Stimulated activated CD8-positive, alpha-beta memory T cell treated with anti-CD3 and anti-CD28 coated beads, Interleukin-15, amount 100 ng/mL, for 4 hours (primary cell): ENCODE results near the gene DOK4.
A peak's percentile ranks its signal among the peaks of the same experiment; 100 is the strongest.

Experiments used
- DNase-seq, 2 donors: peaks; one replicate each; pipeline ENCODE4 v3.0.0-alpha.2; 2020; ENCODE audit warnings: low read depth in 2 of 2

The DOK4 gene

DNA sequence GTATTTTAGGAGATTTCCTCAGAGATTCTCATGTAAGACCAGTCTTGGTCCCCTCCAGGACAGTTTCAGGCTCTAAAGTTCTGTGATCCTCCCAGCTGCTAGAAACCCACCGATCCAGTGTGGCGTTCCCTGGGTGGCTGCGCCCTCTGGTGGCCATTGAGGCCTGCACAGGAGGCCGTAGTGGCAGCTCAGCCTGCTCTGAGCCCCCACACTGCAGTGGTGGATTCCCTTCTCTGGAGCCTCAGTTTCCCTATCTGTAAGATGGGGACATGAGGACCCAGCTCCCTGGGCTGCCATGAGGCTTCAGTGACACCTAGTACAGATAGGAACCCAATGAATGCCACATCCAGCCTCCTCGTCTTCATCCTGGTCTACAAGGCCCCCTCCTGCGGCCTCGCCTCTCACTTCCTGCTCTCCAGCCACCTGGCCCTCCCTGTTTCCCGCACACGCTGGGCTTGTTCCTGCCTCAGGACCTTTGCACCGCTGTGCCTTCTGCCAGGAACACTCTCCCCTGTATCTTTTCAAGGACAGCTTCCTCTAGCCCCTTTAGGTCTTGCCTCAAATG lies 33.6 kb upstream of the DOK4 start:
- peak; percentile 57 to 65 for DNase-seq

DNA sequence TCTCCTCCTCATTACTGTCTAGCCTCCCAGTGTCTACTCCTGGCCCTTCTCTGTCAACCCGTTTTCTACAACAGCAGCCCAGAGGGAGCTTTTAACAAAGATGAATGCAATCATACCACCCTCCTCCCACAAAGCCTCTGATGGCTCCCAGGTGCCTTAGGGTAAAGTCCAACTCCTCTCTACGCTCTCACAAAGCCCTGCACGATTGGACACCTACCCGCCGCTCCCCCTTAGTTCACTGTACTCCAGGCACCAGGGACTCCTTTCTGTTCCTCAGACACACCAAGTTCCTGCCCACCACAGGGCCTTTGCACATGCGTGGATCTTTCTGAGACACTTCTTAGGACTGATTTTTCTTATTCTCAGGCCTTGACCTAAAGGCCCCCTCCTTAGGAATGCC lies 32.6 kb upstream of the DOK4 start:
- DNase-seq: no peak

DNA sequence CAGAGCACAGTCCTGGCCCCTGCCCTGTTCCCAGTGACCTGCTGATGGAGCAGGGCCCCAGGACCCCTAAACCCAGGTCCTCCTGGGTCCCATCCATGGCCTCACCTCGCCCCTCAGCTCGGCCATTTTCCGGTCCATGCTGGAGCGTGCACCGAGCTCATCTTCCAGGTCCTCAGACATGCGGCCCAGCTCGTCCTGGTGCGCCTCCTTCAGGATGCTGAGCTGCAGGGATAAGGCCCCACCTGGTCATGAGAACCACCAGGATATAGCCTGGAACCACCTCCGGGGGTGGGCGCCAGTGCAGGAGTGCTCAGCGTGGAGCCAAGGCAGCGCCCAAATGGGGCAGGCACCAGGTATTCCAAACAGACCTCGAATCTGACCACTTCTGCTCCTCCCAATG lies 32.2 kb upstream of the DOK4 start:
- no peak for DNase-seq

DNA sequence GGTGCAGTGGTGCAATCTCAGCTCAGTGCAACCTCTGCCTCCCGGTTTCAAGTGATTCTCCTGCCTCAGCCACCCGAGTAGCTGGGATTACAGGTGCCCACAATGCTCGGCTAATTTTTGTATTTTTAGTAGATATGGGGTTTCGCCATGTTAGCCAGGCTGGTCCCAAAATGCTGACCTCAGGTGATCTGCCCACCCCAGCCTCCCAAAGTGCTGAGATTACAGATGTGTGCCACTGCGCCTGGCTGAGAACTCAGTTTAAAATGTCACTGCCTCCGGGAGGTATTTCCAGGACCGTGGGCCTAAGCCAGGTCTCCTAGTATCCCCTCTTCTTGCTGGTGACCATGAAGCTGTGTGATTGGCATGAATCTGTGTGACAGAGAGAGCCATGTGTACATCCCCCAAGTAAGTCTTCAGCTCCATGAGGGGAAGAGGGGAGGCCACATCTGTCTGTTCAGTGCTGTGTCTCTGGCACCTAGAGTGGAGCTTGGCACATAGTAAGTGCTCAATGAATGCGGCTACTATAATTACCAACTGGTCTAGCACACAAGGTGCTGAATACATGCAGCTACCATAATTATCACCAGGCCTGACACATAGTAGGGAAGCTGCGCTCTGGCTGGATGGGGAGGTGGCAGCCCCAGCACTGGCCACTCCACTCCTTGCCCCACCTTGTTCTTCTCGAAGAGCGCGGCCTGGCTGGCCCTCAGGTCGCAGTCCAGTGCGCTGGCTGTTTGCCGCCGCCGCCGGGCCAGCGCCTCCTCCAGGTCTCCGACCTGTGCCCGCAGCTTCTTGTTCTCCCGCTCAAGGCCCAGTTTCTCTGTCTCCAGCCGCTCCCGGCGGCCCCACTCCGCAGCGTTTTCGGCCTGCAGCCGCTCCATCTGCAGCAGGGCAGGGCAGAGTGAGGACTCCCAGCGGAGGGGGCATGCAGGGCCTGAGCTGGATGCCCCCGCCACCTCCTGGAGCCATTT lies 31.4 kb upstream of the DOK4 start:
- DNase-seq: no peak

DNA sequence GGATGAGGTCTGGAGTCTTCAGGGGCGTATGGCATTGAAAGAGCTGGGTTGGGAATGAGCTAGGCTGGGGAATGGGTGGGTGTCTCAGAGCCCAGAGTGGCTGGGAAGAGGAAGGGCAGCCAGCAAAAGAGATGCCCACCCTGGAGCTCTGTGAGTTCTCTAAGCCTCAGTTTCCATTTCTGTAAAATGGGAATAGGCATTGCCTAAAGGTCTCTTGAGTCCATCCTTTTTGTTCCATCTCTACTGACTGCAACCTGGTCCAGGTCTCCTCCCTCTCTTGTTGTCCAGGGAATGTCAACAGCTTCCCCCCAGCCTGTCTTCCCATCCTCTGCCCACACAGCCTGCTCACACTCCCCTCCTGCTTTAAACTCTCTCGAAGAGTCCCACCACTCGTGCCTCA lies 30.5 kb upstream of the DOK4 start:
- no peak for DNase-seq

DNA sequence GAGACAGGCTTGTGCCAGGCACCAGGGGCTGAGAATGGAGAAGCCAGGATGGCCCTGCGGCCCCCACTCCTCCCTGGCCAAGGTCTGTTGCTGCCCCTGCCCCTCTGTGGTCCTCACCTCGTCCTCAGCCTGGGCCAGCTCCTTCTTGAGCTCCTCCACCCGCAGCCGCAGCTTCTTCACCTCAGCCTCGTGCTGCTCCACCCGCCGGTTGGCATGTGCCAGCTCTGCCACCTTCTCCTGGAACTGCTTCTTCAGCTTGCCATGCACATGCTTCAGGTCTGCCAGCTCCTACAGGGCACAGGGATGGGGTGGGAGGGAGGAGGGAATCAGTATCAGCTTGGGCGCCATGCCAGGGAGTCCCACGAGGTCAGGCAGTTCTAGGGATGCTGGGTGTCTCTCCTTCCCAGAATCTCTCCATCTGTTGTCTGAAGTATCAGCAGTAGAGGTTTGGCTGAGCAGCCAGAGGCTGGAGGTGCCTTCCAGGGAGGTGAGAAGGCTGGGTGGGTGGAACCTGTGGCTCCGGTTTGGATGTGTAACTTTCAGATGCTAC lies 30.0 kb upstream of the DOK4 start:
- DNase-seq: no peak

DNA sequence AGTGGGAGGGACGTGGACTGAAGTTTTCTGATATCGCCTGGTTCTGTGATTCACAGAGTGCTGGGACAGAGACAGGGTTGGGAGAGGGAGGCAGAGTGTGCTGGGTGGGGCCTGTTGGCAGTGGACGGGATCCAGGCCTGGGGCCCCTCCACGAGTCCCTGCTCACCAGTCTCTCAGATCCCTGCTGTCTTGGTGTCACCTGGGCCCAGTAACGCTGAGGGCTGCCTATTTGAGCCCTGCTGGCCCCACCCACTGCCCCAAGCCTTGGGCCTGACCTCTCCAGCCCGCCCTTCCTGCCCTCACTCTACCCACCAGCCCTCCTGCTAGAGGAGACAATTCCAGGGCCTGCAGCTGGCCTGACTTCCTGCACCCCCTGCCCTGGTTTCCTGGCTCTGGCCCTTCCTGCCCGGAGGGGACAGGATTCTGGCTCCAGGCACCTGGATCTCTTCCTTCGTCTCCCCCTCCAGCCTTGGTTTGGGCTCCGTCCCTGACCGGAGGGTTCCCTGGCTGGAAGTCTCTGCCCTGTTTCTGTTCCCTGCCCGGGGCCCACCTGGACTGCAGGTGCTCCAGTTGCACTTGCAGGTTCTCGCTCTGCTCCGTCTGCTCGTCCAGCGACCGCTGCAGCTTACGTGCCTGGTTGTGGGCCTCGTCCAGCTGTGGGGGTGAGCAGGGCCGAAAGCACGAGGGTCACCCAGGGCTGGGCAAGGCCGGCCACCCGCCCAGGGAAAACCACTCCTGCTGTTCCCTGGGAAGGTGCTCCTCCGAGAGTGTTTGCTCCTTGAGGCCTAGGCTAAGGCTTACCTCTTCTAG lies 28.7 kb upstream of the DOK4 start:
- no peak for DNase-seq

DNA sequence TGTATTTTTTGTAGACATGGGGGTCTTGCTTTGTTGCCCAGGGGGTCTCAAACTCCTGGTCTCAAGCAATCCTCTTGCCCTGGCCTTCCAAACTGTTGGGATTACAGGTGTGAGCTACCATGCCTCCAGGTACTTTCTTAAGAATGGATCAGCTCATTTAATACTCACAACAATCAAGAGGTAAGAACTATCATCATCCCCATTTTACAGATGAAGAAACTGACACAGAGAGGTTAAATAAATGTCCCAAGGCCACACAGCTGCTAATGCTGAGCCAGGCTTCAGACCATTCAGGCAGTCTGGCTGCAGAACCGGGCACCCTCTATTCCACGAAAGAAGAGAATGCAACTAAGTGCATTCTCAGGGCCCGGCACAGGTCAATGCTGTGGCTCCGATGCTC lies 28.1 kb upstream of the DOK4 start:
- no peak for DNase-seq

DNA sequence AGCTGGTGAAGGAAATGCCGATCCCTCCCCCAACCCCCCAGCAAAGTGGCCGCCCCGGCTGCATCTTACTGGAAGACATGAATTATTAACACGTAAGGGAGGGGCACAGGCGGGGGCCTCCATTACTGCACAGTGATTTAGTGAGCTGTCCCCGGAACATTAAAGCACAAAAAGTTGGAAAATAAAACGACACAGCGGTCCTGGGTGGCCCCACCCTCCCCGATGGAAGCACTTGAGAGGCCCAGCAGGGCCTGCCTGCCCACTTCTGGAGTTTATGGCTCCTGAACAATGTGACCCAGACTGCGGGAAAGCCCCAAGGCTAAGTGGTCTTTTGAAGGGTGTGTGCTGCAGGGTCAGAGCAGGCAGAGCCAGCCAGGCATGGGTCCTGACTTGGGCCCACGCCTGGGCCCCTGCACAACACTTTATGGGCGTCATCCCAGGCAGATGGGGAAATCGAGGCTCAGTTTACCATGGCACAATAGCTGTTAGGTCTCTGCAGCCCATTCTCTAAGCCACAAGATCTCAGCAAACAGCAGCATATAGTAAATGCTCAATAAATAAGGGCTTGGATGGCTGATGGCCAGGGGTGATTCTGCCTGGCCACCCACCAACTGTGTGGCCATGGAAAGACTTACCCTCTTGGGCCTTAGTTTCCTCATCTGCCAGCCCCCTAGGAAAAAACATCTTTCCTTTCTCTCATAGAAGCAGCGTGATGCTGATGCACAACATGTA lies 27.2 kb upstream of the DOK4 start:
- no peak for DNase-seq

DNA sequence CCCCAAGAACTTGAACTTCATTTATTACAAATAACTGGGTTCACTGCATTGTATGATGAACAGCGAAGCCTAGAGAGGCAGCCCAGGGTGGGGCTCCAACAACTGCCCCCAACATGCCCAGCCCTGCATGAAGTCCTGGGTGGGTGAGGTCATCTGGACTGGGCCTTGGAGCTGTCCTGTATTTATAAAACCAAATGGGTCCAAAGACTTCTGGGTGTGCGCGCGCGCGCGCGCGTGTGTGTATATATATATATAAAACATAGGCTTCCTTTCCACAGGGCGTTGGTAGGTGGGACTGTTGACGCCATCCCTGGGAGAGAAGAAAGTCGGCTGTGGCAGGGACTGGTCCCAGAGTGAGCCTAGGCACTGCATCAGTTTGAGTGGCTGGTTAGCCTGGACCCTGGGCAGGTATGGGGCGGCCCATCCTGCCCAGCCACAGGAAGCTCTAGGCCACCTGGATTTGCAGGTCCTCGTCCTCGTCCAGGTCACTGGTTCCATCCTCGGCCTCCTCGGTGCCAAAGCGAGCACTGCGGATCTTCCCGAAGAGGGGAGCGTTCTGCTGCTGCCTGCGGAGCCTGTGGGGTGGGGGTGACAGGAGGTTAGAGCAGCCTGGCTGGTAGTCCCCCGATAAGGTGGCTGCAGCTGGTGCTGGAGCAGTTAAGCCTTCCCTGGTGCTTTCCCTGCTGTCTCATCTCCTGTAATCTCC lies 26.2 kb upstream of the DOK4 start:
- DNase-seq: no peak

DNA sequence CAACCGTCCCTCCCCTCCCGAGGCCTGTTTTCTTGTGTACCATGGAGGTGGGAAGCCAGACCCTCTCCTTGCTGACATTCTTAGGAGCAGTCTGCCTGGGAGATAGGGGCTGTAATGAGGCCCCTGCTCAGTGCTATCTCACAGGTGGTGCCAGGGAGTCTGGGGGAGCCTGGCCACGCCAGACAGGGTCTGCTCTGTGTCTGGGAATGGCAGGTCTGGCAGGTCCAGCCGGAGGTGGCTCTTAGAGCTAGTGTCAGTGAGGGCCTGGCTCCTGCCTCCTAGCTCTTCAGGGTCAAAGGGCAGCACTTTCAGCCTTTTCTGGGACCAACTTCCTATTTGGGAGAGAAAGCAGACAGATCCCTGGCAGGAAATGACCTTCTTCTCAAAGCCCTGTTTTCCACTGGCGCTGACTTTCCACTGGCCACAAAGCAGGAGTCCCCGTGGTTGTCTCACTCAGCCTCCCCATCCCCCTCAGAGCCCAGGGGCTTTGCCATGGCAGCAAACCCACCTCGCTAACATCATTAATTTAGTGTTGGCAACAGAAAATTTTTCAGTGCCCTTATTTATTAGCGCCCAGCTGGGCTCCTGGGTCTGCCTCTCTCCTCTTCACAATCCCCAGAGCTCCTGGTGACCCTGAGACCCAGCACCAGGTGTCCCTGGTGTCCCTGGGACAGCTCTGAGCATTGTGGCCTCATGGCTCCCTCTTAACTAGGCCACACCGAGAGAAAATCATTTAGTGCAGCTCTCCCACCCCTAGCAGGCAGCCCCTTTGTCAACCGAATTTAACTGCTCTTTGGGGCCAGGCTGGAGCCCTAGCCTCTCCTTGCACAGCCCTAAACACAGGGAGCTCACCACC lies 24.0 kb upstream of the DOK4 start:
- no peak for DNase-seq

DNA sequence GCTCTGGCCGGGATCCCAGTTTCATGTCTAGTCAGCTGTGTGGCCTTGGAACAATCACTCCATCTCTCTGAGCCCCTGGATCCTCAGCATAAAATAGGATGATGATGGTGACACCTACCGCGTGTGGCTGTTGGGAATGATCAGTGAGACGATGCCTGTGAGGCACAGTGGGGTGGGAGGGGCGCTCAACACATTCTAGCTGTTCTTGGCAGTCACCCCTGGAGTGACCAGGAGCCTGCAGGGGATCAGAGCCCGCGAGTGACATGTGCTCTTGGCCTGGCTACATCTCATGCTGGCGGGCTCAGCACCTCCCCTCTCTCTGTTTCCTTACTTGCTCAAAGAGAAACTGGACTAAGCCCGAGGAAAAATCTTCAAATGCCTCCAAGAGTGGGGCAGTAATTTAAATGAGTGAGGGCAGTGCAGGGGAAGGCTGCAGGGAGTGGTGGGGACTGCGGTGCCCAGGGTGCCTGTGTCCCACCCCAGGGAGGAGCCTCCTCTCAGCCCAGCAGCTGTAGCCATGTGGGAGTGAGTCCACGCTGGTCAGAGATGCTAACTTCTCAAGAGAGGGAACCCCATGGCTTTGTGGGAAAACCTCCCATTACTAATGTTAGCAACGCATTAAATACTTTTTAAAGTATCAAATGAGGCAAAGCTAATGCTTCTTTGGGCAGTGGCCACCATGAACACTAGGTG lies 23.1 kb upstream of the DOK4 start:
- DNase-seq: no peak

DNA sequence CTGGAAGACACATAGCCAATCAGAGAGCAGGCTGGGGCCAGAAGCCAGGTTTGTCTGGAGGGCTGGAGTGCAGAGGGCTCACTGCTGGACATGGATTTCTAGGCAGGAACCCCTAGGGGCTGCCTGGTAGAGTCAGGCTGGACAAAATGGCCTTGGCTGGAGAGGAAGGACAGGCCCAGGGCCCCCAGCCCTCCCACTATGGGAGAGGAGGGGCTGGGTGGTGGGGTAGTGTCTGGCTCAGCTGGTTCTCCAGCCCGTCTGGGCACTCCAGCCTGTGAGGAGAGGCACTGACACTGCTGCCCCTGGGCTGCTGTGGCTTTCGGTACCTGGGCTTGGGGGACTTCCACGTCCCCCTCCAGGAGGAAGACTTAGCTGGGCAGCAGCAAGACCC lies 21.7 kb upstream of the DOK4 start:
- no peak for DNase-seq

DNA sequence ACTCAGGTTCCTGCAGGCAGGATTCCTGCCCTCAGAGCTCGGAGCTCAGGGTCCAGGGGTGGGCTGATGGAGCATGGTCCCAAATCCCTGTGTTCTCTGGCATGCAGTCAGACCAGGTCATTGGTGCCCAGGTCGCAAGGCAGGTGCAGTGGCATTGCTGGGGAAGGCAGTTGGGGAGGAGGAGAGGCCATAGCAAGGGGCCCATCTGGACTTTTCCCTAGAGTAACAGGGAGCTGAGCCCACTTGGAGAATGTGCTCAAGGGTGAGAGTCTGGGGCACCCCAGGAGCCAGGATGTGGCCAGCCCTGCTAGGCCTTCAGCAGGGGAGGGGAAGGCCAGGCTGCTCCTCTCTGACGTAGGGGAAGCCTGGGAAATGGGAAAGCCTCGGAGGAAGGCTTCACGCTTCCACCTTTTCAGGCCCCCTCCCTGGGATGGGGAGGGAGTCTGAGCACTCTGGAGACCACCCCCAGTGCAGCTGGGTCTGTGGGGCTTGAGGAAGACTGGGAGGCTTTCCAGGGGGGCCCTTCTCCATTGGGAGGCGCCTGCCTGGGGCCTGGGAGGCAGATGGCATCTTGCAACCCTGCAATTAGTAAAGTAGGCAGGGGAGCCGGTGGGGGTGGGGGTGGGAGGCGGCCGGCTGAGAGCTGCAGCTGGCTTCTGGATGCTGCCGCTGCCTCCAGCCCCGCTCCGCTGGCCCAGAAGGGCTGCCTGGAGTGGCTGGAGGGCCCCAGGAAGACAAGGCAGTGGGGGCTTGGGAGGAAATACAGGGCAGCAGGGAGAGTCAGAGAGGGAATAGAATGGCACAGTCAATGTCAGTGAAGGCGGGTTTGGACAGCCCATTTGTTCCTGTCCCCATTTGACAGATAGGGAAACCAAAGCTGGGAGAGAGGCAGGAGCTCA lies 21.1 kb upstream of the DOK4 start:
- no peak for DNase-seq

DNA sequence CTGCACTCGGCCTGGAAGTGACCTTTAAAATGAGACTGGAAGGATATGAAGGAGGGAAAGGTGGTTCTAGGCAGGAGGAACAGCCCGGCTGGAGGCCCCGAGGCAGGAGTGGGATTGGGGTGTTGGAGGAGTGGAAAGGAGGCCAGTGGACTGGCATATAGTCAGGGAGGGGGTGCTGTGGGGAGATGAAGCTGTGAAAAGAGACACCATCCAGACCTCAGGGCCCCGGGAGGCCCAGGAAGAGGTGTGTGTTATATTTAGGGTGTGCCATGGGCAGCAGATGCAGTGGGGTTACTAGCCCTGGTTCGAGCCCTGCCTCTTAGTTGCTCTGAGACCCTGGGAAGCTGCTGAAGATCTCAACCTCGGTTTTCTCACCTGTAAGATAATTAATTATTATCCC lies 18.9 kb upstream of the DOK4 start:
- DNase-seq: no peak

DNA sequence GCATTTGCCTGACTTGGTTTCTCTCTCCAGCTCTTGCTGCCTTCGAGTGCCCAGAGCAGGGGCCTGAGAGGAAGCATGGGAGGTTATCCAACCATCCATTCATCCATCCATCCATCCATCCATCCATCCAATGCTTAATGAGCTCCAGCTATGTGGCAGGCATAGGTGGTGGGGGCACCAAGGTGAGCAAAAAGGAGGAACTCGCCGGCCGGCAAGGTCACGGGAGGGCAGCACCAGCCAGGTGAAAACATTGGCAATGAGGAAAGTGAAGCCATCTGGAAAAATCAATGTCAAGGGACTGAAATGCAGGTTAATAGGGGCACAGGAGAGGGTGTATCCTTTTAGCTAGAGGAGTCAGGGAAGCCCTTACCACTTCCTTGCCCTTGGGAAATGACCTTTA lies 18.2 kb upstream of the DOK4 start:
- no peak for DNase-seq

DNA sequence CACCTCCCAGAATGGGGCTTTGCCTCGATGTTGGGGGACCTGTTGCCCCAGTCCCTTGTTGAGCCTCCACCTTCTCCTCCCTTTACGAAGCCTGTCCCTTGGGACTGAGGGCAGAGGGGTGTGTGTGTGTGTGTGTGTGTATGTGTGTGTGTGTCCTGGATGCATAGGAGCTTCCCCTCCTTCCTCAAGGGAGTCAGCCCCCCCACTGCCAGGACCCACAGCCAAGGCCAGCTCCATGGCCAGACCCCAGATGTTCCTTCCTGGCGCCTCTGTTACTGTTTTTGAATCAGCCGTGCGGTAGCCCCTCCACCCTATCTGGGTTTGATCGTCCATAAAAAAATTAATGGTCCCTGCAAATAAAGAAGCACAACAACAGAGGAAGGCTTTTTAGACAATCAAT lies 17.7 kb upstream of the DOK4 start:
- DNase-seq: no peak

DNA sequence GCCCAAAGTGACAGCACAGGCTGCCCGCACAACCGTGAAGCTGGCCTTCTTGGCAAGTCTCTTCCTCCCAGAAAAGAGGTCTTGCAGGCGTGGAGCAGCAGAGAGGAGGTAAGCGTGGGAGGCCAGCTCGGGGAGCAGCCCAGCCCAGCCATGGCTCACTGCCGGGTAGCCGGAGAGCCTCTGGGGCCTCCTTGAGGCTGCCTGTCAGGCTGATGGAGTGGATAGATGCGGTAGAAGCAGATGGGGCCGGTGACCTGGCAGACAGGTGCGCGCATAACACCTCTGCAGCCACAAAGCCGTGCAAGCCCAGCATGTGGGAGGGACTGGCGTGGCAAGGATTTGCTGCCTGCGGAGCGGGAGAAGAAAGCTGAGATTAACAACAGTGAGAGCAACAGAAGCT lies 17.1 kb upstream of the DOK4 start:
- DNase-seq: no peak
